GM18868 (cell line): ENCODE results near the gene DMRT3.
"Not testable (repeated sequence)": the region's sequence is repeated elsewhere in the genome, so short reads cannot be mapped to it uniquely, and the experiment has no call there.

Experiments used
- ATAC-seq: cut with Tn5 transposase; IDR thresholded peaks from one replicate; pipeline ENCODE4 v1.9.1; 2021; ENCODE audit warnings: mild to moderate bottlenecking, moderate library complexity; ENCODE audit not compliant: unreplicated experiment

Gene DMRT3

DNA sequence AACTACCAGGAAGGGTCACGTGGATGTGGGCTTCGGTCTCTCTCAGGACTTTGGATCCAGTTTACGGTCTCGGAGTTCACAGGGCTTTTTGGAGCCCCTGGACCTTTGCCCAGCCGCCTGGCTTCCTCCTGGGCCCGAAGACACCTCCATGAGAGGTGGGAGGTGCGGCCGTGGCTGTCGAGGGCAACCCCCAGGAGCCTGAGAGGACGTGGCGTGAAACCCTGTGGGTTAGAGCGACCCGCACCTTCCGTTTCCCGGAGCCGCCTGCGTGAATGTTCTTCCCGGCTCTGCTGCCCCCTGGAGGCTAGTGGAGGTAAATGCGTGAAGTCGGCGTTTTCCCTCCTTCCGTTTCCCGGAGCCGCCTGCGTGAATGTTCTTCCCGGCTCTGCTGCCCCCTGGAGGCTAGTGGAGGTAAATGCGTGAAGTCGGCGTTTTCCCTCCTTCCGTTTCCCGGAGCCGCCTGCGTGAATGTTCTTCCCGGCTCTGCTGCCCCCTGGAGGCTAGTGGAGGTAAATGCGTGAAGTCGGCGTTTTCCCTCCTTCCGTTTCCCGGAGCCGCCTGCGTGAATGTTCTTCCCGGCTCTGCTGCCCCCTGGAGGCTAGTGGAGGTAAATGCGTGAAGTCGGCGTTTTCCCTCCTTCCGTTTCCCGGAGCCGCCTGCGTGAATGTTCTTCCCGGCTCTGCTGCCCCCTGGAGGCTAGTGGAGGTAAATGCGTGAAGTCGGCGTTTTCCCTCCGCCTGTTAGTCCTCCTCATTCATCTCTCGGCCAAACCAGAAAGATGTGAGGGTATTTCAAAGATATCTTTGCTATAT, 22.1 kb downstream of the DMRT3 start:
- ATAC-seq: not testable (repeated sequence)

DNA sequence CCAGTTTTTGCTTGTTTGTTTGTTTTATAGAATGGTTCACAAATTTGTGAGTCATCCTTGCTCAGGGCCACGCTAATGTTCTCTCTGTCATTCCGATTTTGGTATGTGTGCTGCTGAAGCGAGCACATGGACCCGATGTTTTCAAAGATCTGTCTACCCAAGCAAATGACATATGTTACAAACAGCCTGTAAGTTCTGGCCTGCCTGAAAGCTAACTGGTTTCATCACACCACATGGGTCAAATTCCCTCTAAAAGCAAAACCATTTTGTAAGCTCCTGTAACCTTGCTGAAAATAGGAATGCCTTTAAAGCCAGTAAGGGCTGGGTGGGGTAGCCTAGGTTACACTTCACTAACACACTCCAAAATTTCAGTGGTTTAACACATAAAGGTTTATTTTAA, 25.4 kb downstream of the DMRT3 start:
- no peak for ATAC-seq

DNA sequence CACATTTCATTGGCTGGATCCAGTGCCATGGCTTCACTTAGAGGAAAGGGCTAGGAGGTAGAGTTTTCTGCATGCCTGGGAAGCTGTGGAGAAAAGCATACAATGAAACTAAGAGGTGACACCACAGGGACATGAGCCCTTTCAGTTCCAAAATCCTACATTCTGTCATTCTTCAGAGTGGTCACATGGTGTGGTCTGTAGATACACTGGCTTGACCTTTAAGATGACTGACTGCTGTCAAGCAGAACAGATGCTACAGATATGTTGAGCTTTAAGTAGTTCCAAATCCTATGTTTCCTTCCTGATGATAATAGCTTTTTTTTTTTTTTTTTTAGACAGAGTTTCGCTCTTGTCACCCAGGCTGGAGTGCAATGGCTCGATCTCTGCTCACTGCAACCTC, 26.2 kb downstream of the DMRT3 start:
- peak; percentile 59 for ATAC-seq

DNA sequence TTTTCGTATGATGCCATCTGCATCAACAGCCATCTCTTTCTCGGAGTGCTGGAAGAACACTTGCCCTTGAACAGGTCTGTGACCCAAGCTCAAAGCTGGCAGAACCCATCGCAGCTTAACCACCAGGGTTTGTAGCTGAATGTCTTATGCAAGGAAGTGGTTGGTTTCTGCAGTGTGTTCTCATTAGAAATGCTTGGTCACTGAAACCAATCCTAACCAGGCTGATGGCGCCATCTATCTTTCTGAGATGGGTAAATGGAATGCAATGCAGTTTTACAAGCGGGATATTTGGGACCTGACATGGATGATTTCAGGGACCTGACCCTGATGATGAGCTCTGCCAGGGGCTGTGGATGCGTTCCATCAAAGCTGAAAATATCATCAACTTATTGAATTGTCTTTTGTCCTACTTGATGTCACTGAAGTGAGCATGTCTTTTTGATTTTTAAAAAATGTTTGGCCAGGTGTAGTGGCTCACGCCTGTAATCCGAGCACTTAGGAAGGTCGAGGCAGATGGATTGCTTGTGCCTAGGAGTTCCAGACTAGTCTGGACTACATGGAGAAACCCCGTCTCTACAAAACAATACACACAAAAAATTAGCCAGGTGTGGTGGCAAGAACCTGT, 28.7 kb downstream of the DMRT3 start:
- ATAC-seq: peak; percentile 57

DNA sequence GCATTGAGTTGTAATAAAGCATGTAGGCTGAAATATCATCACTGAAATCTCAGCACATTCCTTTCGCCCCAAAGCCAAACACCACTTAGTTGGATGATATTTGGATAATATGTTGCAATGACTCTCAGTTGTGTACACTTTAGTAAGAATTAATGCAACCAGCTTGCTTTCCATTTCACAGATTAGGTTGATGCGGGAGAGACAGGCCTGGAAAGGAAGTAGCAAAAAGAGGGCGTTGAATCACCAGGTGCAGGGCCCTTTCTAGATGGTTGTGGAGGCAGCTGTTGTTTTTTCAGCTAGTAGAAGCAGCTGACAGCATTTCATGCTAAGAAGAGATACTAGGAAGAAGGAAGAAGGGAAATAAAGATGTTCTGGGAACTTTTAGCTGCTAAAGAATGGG, 30.9 kb downstream of the DMRT3 start:
- no peak for ATAC-seq

DNA sequence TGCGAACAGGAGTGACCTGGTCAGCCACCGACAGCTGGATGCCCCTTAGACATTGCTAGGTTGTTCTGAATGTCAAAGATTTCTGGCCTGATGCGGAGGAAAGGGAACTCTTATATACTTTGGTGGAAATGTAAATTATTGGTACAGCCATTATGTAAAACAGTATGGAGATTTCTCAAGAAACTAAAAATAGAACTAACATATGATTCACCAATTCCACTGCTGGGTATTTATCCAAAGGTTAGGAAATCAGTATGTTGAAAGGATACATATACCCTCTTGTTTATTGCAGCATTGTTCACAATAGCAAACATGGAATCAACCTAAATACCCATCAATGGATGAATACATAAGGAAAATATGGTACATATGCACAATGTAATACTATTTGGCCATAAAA, 31.8 kb downstream of the DMRT3 start:
- ATAC-seq: no peak

DNA sequence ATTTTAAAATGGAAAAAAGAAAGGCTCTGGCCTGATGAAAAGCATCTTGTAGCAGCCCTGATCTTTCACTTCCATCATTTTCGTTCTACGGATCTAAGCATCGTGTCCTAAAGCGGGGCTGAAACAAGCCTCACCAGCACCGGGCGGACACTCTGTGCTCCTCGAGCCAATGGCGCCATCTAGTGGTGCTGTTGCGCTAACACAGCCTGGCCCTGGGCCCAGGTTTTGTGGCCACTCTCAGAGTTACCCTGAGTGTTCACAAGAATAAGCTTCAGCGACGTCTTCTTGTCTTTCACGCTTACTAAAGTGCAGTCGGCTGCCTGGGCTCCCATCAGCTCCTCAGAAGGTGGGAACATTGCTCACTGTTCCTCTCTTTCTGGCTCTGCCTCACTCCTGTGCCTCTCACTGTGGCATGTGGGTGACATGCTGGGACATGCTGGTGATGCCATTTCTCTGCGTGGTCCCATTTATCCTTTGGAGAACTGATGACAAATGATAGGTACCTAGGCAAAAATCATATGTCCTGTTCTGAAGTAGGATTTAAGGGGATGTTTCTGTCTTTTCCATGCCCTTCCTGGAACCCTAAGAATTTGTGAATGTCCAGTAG, 32.7 kb downstream of the DMRT3 start:
- ATAC-seq: peak; percentile 94

DNA sequence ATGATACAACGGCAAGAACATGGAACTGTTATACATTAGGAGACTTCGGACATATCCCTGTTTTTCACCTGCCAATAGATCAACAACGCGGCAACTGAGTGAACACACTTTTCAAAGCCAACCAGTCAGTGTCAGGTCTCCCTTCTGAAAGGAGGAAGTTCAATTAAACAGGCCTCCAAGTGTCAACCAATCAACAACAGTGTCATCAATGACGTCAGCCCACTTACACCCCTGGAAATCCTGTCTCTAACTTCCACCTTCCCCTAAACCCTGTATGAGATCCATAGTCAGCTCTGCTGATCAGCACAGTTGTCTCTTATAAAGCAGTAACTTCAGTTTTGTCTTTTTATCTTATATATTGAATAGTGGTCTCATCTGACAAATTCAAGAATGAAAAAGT, 36.6 kb downstream of the DMRT3 start:
- no peak for ATAC-seq

DNA sequence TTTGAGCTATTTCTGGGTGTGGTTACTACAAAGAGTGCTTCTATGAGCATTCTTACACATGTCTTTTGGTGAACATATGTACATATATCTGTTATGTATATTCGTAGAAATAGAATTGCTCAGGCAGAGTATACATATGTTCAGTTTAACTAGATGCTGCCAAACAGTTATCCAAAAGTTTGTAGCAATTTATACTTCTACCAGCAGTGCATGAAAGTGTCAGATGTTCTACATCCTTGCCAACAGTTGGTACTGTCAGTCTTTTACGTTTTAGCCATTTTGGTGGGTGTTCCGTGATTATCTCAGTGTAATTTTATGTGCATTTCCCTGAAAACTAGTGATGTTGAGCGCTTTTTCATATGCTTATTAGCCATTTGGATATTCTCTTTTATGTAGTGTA, 37.8 kb downstream of the DMRT3 start:
- no peak for ATAC-seq

DNA sequence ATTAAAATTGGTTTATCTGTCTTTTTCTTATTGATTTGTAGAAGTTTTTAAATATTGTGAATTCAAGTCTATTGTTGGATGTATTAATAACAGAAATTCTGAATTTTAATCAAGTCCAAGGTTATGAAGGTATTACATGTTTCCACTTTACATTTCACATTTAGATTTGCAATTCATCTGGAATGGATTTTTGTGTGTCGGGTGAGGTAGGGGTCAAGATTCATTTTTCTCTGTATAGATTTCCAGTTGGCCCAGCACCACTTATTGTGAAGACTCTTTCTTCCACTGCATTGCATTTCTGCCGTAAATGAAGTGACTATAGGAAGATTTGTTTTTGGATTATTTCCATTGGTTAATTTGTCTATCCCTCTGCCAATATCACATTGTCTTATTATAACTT, 38.2 kb downstream of the DMRT3 start:
- no peak for ATAC-seq

DNA sequence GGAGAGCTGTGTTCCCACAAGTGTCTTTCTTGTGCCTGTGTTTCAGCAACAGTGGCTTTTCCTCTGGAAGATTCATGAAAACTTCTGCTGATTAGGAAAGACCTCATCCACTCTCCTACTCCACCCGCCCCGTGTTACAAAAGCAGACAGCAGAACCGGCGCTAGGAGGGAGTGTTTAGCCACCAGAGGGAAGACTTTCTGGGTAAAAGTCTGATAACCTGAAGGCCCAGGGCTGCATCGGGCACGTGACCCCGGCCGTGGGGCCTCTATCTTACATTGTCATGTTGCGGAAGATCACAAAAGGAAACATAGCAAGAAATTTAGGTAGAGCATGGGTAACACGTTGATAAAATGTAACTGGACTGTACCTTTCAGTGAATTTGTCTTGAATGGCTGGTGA, 41.7 kb downstream of the DMRT3 start:
- peak; percentile 72 for ATAC-seq

DNA sequence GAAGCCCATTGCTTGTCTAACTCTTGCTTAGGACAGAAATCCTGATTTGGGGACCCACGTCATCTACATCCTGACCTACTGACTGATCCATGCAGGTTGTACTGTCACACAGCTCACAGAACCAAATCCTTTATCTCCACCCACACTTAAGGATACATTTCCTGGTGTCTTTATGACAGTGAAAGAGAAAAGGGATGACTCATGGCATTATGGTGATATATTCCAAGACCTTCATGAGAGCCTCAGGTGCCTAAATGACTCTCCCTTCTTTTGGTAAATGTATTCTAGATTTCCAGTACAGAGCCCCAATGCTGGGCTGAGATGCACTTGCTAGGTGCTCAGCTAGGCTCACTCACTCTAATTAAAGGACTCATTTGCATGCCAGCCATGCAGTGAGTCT, 47.7 kb downstream of the DMRT3 start:
- no peak for ATAC-seq

DNA sequence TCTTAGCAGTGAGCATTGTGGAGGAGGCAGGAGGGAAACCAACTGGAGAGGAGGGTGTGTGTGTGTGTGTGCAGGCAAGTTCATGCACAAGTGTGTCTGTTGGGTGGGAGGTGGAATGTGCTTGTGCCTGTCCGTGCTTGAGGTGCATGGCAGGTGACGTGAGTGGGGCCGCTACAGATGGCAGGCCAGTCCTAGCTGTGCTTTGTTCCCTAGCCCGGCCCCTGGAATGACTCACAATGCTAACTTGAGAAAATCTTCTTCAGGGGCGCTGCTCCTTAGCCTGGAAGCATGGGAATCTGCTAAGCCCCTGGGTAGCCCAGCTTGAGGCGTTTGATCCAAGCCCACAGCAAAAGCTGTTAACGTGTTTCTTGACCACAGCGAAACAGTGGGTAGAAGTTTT, 48.7 kb downstream of the DMRT3 start:
- ATAC-seq: no peak

DNA sequence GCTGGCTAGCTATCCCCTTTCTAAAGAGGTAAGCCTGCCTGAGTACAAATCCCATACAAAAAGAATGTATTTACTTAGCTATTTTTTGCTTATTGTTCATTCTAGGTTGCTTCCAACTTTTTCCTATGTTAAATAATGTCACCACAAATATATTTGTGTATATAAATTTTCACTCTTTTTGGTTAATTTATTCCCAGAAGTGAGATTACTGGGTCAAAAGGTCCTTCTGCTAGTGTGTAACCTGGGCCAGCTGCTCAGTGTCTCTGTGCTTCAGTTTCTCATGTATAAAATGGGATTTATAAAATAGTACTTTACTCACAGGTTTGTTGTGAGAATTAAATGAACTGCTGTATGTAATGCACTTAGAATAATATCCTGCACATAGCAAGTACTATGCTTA, 49.8 kb downstream of the DMRT3 start:
- no peak for ATAC-seq

DNA sequence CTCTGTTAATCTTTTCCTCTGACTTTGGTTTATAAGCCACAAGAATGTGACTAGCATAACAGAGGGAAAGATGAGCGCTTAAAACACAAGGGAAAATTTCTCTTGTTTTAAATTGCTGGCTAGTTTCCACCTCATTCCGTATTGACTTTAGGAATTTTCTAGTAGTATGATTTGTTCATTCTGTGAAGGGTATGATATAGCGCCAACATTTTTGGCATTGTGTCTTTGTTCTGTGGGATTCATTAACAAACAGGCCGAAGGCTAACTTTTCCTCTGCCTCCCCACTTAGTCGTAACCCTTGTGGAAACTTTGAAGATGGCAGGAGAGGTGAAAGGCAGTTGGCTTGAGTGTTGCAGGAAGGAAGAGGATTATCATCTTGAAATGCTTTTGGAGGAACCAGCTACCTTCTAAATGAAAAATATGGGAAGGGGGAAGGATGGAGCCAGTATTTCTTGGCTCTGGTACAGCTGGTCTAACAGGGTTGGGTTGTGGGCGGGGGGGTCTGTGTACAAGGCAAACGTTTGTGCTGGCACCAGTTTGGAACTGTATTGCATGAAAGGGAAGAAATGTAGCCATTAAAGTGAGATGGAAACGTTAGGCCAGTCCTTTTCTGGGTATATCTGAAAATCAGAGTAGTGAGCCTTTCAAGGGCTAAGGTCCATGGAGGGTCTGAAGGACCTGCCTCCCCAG, 52.2 kb downstream of the DMRT3 start:
- no peak for ATAC-seq

DNA sequence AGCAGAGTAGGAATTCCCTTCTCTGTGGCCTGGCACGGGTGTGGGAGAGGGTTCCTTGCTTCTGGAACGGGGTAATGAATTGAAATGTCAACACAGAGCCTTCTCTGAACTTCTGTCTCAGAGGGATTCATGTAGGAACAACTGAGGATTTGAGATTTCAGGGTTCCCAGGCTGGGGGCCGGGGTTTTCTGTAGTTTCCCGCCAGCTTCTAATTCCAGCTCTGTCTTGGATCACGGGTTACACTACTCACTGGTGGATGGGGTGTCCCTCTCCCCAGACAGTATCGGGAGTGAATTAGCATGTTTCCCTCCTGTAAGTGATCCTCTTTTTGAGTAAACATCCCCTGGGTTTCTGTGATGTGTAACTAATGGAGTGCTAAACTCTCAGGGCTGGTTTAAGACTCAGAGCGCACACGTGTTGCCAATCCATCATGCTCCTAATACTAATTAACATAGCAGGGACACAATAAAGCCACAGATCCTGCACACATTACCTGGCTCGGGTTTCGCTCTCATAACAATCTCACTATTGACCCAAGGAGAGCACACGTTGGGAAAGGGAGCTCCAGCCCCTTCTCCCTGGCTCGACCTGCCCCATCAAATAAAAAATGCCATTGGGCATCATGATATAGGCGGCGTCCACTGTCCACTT, 55.6 kb downstream of the DMRT3 start:
- no peak for ATAC-seq

DNA sequence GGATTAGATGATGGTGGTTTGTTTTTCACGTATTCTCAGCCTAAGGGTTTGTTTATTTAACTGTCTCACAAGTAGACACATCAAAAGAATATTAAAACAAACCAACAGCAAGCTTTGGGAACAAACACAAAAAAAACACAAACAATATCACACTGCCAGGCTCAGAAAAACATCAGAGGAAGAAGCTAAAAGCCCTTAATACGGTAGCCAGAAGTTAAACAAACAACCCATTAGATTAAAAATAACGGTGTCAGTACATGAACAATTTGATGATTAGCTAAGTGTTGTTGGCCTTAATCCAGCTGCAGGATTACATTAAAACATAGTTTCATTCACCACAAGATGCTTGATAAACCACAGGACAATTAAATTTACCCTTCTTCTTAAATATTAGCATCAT, 57.8 kb downstream of the DMRT3 start:
- ATAC-seq: no peak

DNA sequence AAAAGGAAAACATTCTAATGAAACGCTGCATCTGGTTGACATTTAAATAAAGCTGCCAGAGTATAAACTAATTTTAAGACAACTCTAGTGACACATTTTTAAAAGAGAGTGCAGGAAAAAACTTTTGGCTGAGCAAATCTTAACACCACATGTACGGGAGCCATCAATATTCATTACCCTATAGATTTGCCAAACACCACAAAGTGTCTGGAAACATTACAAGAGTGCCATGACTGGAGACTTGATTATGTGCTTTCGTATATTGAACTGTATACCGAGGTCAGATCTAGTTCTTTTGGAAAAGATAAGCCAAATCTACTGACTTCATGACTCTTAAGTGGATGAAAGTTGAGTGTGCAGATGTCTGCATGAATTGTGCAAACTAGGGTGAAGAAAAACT, 63.1 kb downstream of the DMRT3 start:
- ATAC-seq: no peak
